Caco-2 (cell line): ENCODE measurements around the gene GRM3. TPM values are rescaled to one million over a fixed set of nuclear protein-coding genes. Genes with fewer than 3 reads are reported as not detected.
A peak's percentile ranks its signal among the peaks of the same experiment; 100 is the strongest.

ENCODE experiments used
- BruUV-seq: library from RNA; stranded (reverse); fragments of 400-500 nt; replicated peaks from 2 replicates; lab custom pipeline; 2021; lab: Mats Ljungman, UMichigan
- CTCF ChIA-PET: fragments of 300-600 bp; sonication (Branson Sonifier 250); formaldehyde crosslinking; loops from one replicate; lab custom pipeline; 2022; ENCODE audit warnings: antibody characterized with exemption; lab: Charles Lee
- POLR2A ChIA-PET: fragments of 300-600 bp; sonication (Branson Sonifier 250); formaldehyde crosslinking; loops from one replicate; lab custom pipeline; 2022; ENCODE audit warnings: antibody characterized with exemption; lab: Charles Lee
- DNase-seq, 2 experiments: peaks; one replicate each; pipeline versions ENCODE4 v3.0.0 to v3.0.0-alpha.2; 2020 to 2022
- H3K27me3 ChIP-seq: replicated peaks from 2 replicates; pipeline ENCODE4 v1.6.0; 2011; ENCODE audit warnings: low read length; ENCODE audit not compliant: control insufficient read depth, insufficient read depth
- H3K36me3 ChIP-seq: 2 replicates; pipeline ENCODE4 v1.5.1; 2011; ENCODE audit warnings: low read length; ENCODE audit not compliant: control insufficient read depth, insufficient read depth
- H3K4me1 ChIP-seq: fragments of 250-450 bp; sonication (Bioruptor Pico); 2 replicates; pipeline ENCODE4 v1.5.1; 2020; ENCODE audit warnings: mild to moderate bottlenecking
- H3K4me3 ChIP-seq: 2 replicates; pipeline ENCODE4 v1.5.1; 2011; ENCODE audit warnings: low read depth, mild to moderate bottlenecking, control low read depth, low read length
- H3K9me3 ChIP-seq: fragments of 250-450 bp; sonication (Bioruptor Pico); 2 replicates; pipeline ENCODE4 v1.5.1; 2020; ENCODE audit warnings: mild to moderate bottlenecking, moderate library complexity
- H3K27ac Mint-ChIP-seq: one replicate; pipeline ENCODE4 v1.8.0; 2022; ENCODE audit warnings: mixed read lengths; ENCODE audit not compliant: unreplicated experiment
- H3K27me3 Mint-ChIP-seq: one replicate; pipeline ENCODE4 v1.8.0; 2022; ENCODE audit warnings: mixed read lengths; ENCODE audit not compliant: insufficient read depth, unreplicated experiment
- H3K36me3 Mint-ChIP-seq: one replicate; pipeline ENCODE4 v1.8.0; 2022; ENCODE audit warnings: mild to moderate bottlenecking, mixed read lengths; ENCODE audit not compliant: insufficient read depth, unreplicated experiment
- H3K4me1 Mint-ChIP-seq: one replicate; pipeline ENCODE4 v1.8.0; 2022; ENCODE audit warnings: low read depth, mixed read lengths; ENCODE audit not compliant: unreplicated experiment
- H3K4me3 Mint-ChIP-seq: one replicate; pipeline ENCODE4 v1.8.0; 2022; ENCODE audit warnings: mild to moderate bottlenecking, moderate library complexity, mixed read lengths; ENCODE audit not compliant: unreplicated experiment
- H3K9me3 Mint-ChIP-seq: one replicate; pipeline ENCODE4 v1.8.0; 2022; ENCODE audit warnings: mixed read lengths; ENCODE audit not compliant: unreplicated experiment
- CTCF ChIP-seq, 2 experiments: fragments of 200-600 bp in 1 of 2; IDR thresholded peaks; 1 replicate in 1 of 2; 2 replicates in 1 of 2; pipeline versions ENCODE4 v1.5.1 to v1.8.0; 2011 to 2022; ENCODE audit warnings: antibody characterized with exemption in 1 of 2, control low read depth in 1 of 2, inconsistent platforms in 1 of 2, low read depth in 1 of 2, low read length in 1 of 2, mild to moderate bottlenecking in 1 of 2, moderate library complexity in 1 of 2; ENCODE audit not compliant: insufficient read depth in 1 of 2, severe bottlenecking in 1 of 2, unreplicated experiment in 1 of 2
- intact Hi-C: fragments of 100-400 bp; cut with micrococcal nuclease; formaldehyde crosslinking; loops from one replicate; pipeline ENCODE4 v1.10.0; 2022; ENCODE audit not compliant: unreplicated experiment
- total RNA-seq: library from RNA; stranded (reverse); gene quantifications from 2 replicates; pipeline ENCODE4 v1.2.3, GENCODE V29; 2022

Gene GRM3
- total RNA-seq, 1 experiment from 2014 or later = not detected

GRCh38 chr7:86851566-86851965 is 207.9 kb downstream of the GRM3 start:
- Mint-ChIP-seq H3K27me3 (no peaks in the 10 kb centered on the region), H3K36me3 (no peaks in the 10 kb centered on the region), H3K9me3 (peaks cover 10% of the 10 kb centered on the region), H3K4me1 (peaks cover 34% of the 10 kb centered on the region), H3K4me3 (no peak overlapping the region), H3K27ac (peak overlapping the region; percentile 37)
- no peaks in the 10 kb centered on the region for H3K9me3 ChIP-seq
- TF ChIP-seq CTCF (IDR thresholded peaks at IDR 0.05; ENCODE audit: insufficient read depth in 1 of 2, low read depth in 1 of 2, low read length in 1 of 2, severe bottlenecking in 1 of 2, unreplicated experiment in 1 of 2) = no peak
- no peaks in the 10 kb centered on the region for H3K36me3 ChIP-seq
- peaks cover 40% of the 10 kb centered on the region for H3K4me1 ChIP-seq
- BruUV-seq = no TSS peak
- intact Hi-C loops = no loop called here
- H3K4me3 ChIP-seq = no peak overlapping the region
- ChIA-PET POLR2A (no interaction called here), CTCF (no interaction called here)
- H3K27me3 ChIP-seq = no peaks in the 10 kb centered on the region
- DNase-seq = no peak

- no peak overlapping the region for H3K27ac Mint-ChIP-seq
- H3K36me3 Mint-ChIP-seq = no peaks in the 10 kb centered on the region
- BruUV-seq = no TSS peak
- no peaks in the 10 kb centered on the region for H3K4me1 ChIP-seq
- no peaks in the 10 kb centered on the region for H3K9me3 ChIP-seq
- no peak overlapping the region for H3K4me3 ChIP-seq
- peaks cover 9% of the 10 kb centered on the region for H3K9me3 Mint-ChIP-seq
- no peak overlapping the region for H3K4me3 Mint-ChIP-seq
- TF ChIP-seq CTCF (IDR thresholded peaks at IDR 0.05; ENCODE audit: insufficient read depth in 1 of 2, low read depth in 1 of 2, low read length in 1 of 2, severe bottlenecking in 1 of 2, unreplicated experiment in 1 of 2) = no peak
- ChIA-PET POLR2A (no interaction called here), CTCF (no interaction called here)
- peaks cover 6% of the 10 kb centered on the region for H3K27me3 Mint-ChIP-seq
- H3K36me3 ChIP-seq = no peaks in the 10 kb centered on the region
- H3K27me3 ChIP-seq = no peaks in the 10 kb centered on the region
- DNase-seq = no peak
- no peaks in the 10 kb centered on the region for H3K4me1 Mint-ChIP-seq
- intact Hi-C loops = no loop called here
Observed at GRCh38 chr7:86863452-86863851, 219.7 kb downstream of the GRM3 start.

GRCh38 chr7:86867163-86867762 is 223.6 kb downstream of the GRM3 start:
- BruUV-seq = no TSS peak
- POLR2A ChIA-PET = no interaction called here

More at GRCh38 chr7:86867163-86867762, 223.6 kb downstream of the GRM3 start:
- no peaks in the 10 kb centered on the region for H3K9me3 Mint-ChIP-seq
- TF ChIP-seq CTCF (IDR thresholded peaks at IDR 0.05; ENCODE audit: insufficient read depth in 1 of 2, low read depth in 1 of 2, low read length in 1 of 2, severe bottlenecking in 1 of 2, unreplicated experiment in 1 of 2) = no peak
- Histone ChIP-seq H3K27me3 (no peaks in the 10 kb centered on the region), H3K36me3 (no peaks in the 10 kb centered on the region), H3K9me3 (no peaks in the 10 kb centered on the region), H3K4me3 (no peak overlapping the region), H3K4me1 (no peaks in the 10 kb centered on the region)
- intact Hi-C loops = no loop called here
- H3K4me3 Mint-ChIP-seq = no peak overlapping the region
- no peaks in the 10 kb centered on the region for H3K36me3 Mint-ChIP-seq
- DNase-seq = no peak
- CTCF ChIA-PET = no interaction called here
- no peak overlapping the region for H3K27ac Mint-ChIP-seq
- H3K4me1 Mint-ChIP-seq = no peaks in the 10 kb centered on the region
- peaks cover 4% of the 10 kb centered on the region for H3K27me3 Mint-ChIP-seq
